Peyer's patch (tissue), 4 donors: ENCODE measurements around the gene RETSAT.

ENCODE experiments used
- POLR2A ChIP-seq, 2 donors: fragments of 450-650 bp; IDR thresholded peaks; one replicate each; pipeline ENCODE4 v1.5.1; 2017; ENCODE audit warnings: antibody characterized with exemption in 2 of 2, mild to moderate bottlenecking in 2 of 2, moderate library complexity in 2 of 2
- TF ChIP-seq, protein P1 (sequence below), 6 experiments: fragments of 450-650 bp in 4 of 6; fragments of 200-600 bp in 2 of 6; sonication (generic) in 1 of 6; IDR thresholded peaks; one replicate each; pipeline ENCODE4 v1.5.1; 2017 to 2019; ENCODE audit warnings: antibody characterized with exemption in 6 of 6, mild to moderate bottlenecking in 3 of 6, moderate library complexity in 1 of 6

DNA sequence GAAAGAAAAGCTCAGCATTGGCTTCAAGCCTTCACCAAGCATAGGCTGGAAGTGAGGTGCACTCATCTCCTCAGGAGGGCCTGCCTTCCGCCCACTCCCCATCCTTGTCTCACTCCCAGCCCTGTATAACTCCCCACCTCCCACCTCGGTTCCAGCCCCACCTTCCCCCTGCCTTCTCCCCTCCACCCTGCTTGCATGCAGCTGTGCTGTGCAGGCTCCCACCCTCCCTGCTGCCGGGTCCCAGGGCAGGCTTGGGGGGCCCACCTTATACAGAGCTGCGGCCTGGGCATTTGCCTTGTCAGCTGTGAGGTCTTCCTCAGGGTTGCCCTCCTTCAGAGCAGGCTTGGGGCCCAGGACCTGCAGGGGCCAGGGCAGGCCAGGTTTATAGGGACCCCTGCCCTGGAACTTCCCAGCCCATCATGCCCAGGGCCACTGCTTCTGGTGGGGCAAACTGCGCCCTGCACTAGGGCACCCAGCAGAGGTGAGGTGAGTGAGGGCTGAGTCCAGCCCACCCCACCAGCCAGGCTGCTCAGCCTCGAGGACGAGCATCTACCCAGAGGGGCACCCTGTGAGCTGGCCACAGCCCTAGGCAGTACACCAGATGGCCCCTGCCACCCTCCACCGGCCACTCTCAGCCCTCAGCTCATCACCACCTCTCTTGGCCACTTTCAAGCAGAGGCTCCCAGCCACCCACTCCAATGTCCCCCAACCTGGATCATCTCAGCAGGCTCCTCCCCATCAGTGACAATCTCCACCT lies 44.3 kb upstream of the RETSAT start:
- TF ChIP-seq, protein P1, sequence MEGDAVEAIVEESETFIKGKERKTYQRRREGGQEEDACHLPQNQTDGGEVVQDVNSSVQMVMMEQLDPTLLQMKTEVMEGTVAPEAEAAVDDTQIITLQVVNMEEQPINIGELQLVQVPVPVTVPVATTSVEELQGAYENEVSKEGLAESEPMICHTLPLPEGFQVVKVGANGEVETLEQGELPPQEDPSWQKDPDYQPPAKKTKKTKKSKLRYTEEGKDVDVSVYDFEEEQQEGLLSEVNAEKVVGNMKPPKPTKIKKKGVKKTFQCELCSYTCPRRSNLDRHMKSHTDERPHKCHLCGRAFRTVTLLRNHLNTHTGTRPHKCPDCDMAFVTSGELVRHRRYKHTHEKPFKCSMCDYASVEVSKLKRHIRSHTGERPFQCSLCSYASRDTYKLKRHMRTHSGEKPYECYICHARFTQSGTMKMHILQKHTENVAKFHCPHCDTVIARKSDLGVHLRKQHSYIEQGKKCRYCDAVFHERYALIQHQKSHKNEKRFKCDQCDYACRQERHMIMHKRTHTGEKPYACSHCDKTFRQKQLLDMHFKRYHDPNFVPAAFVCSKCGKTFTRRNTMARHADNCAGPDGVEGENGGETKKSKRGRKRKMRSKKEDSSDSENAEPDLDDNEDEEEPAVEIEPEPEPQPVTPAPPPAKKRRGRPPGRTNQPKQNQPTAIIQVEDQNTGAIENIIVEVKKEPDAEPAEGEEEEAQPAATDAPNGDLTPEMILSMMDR (IDR thresholded peaks at IDR 0.05), result no peak
- TF ChIP-seq POLR2A (IDR thresholded peaks at IDR 0.05), result no peak
